ENCODE results near the gene BCAM.
A peak's percentile ranks its signal among the peaks of the same experiment; 100 is the strongest.
"Not testable (repeated sequence)": the region's sequence is repeated elsewhere in the genome, so short reads cannot be mapped to it uniquely, and the experiment has no call there.

Gene BCAM, protein sequence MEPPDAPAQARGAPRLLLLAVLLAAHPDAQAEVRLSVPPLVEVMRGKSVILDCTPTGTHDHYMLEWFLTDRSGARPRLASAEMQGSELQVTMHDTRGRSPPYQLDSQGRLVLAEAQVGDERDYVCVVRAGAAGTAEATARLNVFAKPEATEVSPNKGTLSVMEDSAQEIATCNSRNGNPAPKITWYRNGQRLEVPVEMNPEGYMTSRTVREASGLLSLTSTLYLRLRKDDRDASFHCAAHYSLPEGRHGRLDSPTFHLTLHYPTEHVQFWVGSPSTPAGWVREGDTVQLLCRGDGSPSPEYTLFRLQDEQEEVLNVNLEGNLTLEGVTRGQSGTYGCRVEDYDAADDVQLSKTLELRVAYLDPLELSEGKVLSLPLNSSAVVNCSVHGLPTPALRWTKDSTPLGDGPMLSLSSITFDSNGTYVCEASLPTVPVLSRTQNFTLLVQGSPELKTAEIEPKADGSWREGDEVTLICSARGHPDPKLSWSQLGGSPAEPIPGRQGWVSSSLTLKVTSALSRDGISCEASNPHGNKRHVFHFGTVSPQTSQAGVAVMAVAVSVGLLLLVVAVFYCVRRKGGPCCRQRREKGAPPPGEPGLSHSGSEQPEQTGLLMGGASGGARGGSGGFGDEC

DNA sequence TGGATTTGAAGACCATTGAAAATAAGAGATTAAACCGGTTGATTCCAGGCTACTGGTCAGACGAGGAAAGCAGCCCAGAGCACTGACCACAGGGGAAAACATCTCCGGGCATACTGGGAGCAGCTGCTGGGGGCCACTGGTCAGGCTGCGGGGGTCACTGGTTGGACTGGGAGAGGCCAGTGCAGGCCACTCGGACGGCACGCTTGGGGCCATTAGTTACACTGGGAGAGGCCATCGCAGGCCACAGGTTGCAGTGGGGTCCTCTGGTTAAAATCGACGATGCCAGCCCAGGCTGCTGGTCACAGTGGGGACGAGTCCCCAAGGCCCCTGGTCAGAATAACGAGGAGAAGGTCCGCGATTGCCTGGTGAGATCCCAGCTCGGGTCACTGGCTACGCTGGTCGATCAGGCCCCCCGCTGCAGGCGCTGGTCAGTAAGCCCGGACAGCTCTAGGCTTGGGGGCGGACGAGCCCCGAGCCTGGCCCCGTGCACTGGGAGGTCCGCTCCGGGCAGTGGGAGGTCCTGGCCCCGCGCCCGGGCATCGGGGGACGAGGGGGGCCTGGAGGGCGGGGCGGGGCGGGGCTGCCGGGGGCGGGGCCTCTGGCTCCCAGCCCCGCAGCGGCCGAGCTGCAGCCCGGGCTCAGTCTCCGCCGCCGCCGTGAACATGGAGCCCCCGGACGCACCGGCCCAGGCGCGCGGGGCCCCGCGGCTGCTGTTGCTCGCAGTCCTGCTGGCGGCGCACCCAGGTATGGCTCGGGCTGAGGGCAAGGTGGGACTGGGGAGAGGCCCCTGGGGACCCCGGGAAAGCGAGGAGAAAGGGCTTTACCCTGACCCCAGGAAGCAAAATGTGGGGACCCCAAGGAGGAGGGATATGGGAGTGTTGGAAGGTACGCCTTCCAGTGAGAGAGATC, at the start of gene BCAM:
Gene BCAM, plus strand, starts transcription at position 641 of the 909 bp plus-strand sequence. Its CDS starts 22 bp downstream, at position 663.
- DNase-seq (ENCODE audit: low read depth) = no peak

DNA sequence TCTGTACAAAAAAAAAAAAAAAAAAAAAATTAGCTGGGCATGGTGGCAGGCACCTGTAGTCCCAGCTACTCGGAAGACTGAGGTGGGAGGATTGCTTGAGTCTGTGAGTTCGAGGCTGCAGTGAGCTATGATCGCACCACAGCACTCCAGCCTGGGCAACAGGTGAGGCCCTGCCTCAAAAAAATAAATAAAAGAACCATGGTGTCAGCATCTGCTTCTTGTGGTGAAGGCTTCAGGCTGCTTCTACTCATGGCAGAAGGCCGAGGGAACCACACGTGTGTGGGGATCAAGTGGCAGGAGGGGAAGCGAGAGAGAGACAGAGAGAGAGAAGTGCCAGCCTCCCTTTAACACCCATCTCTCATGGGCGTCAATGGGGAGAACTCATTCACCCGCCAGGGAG, 46.9 kb upstream of the BCAM start:
- no peak for DNase-seq (ENCODE audit: low read depth)

DNA sequence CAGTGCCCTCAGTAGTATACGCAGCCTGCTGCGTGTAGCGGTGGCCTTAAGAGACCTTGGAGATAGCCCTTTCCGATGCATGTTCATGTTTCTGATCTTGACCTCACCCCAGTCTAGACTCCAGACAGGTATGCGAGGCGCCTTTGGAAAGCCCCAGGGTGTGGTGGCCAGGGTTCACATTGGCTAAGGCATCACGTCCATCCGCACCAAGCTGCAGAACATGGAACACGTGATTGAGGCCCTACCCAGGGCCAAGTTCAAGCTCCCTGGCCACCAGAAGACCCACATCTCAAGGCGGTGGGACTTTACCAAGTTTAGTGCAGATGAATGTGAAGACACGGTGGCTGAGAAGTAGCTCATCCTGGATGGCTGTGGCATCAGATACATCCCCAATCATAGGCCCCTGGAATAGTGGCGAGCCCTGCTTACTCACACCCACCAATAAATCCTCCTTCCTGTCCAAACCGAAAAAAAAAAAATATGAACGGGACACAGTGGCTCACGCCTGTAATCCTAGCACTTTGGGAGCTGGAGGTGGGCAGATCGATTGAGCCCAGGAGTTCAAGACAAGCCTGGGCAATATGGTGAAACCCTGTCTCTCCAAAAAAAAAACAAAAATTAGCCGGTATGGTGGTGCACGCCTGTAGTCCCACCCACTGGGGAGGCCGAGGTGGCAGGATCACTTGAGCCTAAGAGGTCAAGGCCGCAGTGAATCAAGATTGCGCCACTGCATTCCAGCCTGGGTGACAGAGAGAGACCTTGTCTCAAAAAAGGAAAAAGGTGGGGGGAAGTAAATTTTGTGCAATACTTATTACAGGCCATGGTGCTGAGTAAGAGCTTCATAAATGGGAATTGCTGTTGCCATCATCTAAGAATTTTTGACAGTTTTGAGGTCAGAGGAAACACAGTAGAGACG, 43.6 kb upstream of the BCAM start:
- DNase-seq (ENCODE audit: low read depth) = no peak

DNA sequence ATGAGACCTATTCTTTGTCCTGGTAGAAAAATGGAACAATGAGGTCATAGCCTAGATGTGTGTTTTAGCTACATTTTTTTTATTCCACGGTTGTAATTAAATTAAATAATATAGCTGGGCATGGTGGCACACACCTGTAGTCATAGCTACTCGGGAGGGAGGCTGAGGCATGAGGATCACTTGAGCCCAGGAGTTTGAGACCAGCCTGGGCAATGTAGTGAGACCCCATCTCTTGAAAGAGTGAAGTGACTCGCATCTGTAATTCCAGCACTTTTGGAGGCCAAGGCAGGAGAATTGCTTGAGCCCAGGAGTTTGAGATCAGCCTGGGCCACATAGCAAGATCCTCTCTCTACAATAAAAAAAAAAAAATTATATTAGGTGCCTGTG, 43.0 kb upstream of the BCAM start:
- DNase-seq (ENCODE audit: low read depth) = no peak

DNA sequence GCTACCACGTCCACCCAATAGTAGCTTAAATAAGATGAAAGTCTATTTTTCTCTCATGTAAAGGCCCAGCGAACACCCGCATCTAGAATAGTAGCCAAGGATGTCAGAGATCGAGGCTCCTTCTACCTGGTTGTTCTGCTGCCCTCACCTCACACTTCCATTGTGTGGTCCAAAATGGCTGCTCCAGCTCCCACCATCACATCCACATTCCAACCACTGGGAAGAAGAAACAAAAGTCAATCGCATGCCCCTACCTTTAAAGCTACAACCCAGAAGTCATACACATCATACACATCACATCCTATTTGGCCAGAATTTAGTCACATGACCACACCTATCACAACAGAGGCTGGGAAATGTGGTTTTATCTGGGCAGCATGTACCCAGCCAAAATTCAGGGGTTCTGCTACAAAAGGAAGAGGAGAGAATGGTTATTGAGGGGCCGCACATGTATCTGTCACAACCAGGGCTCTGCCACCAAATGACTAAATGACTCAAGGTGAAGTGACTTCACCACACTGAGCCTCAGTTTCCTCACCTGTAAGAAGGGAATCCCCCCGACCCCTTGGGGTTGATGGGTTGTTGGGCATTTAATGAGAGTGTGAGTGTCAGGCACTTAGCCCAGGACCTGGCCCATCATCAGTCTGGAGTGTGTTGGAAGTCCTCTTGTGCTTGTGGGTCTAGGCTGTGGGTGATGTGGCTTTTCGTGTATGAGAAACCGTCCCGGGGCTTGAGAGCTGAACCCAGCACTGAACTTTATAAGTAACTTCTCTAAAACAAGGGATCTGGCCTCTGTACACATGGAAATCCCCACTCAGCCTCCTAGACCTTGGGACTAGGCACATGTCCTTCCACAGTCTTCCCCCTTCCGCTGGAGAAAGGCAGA, 41.4 kb upstream of the BCAM start:
- no peak for DNase-seq (ENCODE audit: low read depth)

DNA sequence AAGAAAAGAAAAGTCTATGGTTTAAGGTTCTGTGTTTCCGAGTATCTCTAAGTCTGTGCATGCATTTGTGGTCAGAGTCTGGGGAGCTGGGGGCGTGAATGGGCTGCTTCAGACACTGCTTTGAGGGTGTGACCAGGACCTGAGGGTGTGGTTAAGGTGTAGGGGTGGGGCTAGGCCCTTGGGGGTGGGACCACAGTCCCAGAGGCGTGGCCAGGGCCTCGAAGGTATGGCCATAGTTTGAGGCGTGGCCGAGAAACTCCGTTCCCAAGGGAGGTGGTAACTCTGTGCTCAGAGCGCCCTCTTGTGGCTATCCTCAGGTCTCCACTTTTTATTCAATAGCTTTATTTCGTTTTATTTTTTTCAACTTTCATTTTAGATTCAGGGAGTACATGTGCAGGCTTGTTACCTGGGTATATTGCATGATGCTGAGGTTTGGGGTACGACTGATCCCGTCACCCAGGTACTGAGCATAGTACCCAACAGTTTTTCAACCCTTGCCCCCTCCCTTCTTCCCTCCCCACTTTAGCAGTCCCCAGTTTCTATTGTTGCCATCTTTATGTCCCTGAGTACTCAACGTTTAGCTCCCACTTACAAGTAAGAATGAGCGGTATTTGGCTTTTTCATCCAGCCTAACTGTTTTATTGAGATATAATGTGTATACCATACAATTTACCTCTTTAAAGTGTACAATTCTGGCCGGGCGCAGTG, 38.2 kb upstream of the BCAM start:
- DNase-seq (ENCODE audit: low read depth) = peak; percentile 97

DNA sequence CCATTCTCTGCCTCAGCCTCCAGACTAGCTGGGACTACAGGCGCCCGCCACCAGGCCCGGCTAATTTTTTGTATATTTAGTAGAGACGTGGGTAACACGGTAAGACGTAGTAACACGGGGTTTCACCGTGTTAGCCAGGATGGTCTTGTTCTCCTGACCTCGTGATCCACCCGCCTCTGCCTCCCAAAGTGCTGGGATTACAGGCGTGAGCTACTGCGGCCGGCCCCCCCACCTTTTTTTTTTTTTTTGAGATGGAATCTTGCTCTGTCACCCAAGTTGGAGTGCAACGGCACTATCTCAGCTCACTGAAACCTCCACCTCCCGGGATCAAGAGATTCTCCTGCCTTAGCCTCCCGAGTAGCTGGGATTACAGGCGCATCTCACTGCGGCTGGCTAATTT, 36.8 kb upstream of the BCAM start:
- DNase-seq (ENCODE audit: low read depth) = not testable (repeated sequence)

DNA sequence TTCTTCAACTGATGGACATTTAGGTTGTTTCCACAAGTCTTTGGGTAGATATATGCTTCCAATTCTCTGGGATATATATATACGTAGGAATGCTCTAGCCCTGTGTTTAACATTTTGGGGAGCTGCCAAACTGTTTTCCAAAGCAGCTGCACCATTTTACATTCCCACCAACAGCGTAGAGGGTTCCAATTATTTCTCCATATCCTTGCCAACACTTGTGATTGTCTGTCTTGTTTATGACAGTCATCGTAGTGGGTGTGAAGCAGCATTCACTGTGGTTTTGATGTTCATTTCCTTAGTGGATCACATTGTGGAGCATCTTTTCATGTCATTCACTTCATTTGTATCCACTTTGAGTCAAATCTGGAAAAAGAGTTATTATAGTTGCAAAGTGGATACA, 35.9 kb upstream of the BCAM start:
- DNase-seq (ENCODE audit: low read depth) = no peak

DNA sequence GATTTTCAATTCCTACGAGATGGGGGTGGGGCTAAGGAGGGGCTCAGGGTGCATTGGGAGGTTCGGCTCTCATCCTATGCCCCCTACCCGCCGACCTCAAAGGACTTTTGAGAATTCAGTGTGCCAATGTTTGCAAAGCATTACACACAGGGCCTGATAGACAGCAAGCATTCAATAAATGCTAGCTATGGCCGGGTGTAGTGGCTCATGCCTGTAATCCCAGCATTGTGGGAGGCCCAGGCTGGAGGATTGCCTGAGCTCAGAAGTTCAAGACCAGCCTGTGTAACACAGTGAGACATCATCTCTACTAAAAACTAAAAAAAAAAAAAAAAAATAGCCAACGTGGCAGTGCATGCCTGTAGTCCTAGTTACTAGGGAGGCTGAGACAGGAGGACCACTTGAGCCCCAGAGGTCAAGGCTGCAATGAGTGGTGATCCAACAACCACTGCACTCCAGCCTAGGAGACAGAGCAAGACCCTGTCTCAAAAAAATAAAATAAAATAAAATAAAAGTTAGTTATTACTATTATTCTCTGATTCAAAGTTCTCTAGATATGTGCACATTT, 33.1 kb upstream of the BCAM start:
- DNase-seq (ENCODE audit: low read depth) = no peak

DNA sequence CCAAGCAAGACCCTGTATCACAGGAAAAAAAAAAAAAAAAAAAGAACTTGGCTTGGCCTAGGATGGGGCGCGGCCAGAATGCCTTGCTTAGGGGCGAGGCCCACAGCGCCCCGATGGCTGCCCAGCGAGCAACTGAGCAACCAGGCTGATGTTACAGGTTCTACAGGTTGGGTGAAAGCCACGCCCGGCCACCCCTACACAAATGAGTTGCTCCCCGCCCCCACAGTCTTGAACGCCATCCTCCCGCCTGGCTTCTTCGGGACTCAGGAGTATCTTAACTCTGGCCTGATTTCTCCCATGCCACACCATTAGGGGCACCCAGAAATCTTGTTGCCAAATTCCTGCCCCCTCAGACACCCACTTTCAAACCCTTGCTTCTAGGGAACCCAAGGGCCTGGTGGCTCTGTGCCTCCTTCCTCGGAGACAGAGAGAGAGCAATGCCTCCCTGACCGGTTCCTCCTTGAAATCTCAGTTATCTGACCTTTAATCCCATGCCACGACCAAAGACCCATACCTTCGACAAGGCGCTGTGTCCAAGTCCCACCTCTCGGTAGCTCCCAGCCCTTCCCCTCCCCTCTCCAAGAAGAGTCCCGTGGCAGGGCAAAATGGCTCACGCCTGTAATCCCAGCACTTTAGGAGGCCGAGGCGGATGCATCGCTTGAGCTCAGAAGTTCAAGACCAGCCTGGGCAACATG, 32.4 kb upstream of the BCAM start:
- DNase-seq (ENCODE audit: low read depth) = no peak

DNA sequence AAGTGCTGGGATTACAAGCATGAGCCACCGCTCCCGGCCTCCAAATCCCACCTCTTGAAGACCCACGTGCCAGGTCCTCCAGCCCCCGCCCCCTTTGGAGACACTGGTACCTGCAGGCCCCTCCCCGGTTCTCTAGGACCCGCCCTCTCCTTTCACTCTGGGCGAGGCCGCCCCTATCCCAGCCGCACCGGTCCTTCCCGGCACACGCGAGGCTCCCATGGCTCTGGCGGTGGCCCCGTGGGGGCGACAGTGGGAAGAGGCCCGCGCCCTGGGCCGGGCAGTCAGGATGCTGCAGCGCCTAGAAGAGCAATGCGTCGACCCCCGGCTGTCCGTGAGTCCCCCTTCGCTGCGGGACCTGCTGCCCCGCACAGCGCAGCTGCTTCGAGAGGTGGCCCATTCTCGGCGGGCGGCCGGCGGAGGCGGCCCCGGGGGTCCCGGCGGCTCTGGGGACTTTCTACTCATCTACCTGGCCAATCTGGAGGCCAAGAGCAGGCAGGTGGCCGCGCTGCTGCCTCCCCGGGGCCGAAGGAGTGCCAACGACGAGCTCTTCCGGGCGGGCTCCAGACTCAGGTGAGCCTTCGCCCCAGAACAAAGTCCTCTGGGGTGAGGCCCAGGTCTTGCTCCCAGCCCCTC, 31.1 kb upstream of the BCAM start, which contains the start of gene CBLC:
Gene CBLC, plus strand, starts transcription at position 176 of the 633 bp plus-strand sequence. Its CDS starts 42 bp downstream, at position 218.
- DNase-seq (ENCODE audit: low read depth) = no peak

DNA sequence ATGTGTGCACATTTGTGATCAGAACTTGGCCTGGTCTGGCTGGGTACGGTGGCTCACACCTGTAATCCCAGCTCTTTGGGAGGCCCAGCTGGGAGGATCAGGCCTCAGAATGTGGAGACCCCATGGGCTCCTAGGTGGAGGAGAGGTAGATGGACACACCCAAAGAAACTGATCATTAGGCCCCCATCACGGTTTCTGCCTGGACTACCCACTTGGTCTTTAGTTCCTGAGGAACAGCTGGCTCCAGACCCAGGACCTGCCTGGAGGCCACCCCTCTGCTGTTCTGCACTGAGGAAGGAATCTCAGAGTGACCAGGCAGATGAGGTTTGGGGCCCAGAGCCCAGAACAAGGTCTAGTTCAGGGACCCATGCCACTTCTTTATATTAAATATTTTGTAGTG, 29.8 kb upstream of the BCAM start:
- no peak for DNase-seq (ENCODE audit: low read depth)

DNA sequence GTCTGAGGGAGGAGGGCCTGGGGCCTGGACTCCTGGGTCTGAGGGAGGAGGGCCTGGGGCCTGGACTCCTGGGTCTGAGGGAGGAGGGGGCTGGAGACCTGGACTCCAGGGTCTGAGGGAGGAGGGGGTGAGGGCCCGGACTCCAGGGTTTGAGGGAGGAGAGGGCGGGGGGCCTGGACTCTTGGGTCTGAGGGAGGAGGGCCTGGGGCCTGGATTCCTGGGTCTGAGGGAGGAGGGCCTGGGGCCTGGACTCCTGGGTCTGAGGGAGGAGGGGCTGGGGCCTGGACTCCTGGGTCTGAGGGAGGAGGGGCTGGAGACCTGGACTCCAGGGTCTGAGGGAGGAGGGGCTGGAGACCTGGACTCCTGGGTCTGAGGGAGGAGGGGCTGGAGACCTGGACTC, 27.2 kb upstream of the BCAM start:
- DNase-seq (ENCODE audit: low read depth) = not testable (repeated sequence)

DNA sequence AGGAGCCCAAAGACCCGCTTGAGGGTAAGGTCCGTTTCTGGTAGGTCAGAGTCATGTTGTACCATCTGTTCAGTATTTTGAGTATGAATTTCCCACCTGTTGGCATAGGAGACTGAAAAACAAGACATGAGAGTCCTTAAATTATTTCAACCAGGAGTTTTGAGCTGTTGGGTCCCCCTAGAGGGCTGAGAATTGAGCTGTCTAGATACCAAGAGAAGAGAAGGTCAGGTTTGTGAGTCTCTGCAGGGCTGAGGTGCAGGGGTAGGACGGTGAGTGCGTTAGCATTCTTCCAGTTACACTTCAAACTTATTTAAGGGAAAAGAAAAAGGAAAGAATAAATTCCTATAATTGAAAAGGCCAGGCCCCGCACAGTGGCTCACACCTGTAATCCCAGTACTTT, 26.2 kb upstream of the BCAM start:
- DNase-seq (ENCODE audit: low read depth) = no peak

DNA sequence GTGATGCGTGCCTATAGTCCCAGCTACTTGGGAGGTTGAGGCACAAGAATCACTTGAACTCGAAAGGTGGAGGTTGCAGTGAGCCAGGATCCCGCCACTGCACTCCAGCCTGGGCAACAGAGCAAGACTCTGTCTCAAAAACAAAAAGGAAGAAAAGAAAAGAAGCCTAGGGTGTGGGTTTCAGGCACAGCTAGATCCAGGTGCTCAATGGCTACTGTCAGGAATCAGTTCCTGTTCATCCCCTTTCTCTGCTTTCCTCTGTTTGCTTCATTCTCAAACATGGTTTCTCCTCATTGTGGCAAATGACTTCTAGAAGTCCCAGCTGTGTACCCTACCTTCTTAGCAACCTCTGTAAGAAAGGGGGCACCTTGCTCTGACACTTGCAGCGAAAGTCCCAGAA, 25.4 kb upstream of the BCAM start:
- DNase-seq (ENCODE audit: low read depth) = no peak

DNA sequence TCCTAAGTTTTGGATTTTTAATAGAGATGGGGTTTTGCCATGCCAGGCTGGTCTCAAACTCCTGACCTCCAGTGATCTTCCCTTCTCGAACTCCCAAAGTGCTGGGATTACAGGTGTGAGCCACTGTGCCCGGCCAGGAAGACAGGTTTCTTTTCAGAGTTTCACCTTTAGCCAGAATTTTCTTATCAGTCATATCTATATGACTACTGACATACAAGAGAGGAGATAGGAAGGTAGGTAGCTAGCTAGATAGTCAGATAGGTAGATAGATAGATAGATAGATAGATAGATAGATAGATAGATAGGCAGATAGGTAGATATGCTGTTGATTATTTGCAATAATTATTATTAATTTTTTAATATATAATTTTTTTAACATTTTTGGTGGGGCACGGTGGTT, 23.6 kb upstream of the BCAM start:
- DNase-seq (ENCODE audit: low read depth) = no peak

DNA sequence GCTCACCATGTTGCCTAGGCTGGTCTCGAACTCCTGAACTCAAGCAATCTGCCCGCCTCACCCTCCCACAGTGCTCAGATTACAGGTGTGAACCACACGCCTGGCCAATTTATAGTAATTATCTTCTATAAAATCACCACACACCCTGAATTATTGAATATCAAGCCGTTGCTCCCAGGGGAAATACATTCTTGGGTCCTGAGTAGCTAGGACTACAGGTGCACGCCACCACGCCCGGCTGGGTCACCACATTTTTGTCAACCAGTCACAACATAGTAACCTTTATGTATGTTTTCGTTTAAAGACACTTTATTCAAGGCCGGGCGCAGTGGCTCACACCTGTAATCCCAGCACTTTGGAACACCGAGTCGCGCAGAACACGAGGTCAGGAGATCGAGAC, 22.9 kb upstream of the BCAM start:
- no peak for DNase-seq (ENCODE audit: low read depth)

DNA sequence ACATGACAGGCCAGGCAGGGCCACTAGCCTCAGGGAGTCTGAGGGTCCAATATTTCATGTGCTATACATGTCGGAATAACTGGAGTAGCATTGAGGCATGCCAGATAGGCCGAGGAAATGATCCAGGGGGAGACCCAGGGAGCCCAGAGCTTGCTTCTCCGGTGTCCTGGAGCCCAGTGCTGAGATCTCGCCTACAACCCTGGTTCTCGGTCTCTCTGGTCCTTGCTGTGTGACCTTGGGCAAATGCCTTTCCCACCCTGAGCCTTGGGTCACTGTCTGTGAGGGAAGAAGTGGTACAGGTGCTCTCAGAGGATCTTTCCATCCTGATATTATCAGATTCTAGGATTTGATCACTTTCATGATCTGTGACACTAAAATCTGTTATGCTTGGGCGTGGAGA, 19.9 kb upstream of the BCAM start:
- no peak for DNase-seq (ENCODE audit: low read depth)

Data from CMK (cell line).